ENCODE data around the gene MAOB.

DNA sequence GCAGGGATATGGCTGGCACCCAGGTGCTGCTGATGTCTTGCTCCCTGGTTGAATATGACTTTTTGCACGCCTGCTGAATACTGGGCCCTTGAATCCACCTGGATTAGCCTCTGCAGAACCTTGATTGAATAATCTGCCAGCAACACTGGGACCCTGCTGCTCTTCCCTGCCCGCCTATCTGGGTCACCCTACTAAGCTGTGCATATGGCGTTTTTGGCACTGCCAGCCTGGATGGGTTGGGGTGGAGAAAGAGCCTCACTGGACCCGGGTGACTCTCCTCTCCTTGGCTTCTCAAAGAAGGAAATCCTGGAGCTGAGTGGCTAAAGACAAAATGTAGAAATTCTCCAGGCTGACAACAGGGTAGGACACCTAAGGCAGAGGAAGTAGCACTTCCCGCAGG is 126.2 kb downstream of the MAOB start:
- TF ChIP-seq, protein P1, sequence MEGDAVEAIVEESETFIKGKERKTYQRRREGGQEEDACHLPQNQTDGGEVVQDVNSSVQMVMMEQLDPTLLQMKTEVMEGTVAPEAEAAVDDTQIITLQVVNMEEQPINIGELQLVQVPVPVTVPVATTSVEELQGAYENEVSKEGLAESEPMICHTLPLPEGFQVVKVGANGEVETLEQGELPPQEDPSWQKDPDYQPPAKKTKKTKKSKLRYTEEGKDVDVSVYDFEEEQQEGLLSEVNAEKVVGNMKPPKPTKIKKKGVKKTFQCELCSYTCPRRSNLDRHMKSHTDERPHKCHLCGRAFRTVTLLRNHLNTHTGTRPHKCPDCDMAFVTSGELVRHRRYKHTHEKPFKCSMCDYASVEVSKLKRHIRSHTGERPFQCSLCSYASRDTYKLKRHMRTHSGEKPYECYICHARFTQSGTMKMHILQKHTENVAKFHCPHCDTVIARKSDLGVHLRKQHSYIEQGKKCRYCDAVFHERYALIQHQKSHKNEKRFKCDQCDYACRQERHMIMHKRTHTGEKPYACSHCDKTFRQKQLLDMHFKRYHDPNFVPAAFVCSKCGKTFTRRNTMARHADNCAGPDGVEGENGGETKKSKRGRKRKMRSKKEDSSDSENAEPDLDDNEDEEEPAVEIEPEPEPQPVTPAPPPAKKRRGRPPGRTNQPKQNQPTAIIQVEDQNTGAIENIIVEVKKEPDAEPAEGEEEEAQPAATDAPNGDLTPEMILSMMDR (IDR thresholded peaks at IDR 0.05; ENCODE audit: low read length) = no peak
- TF ChIP-seq EZH2 (optimal IDR thresholded peaks at IDR 0.05; ENCODE audit: low read depth, low read length) (no peak), EZH2phosphoT487 (IDR thresholded peaks at IDR 0.05; ENCODE audit: low read length) (no peak)
